Adrenal gland (tissue), 5 donors: ENCODE measurements around the gene ID1.

Experiments used
- CTCF ChIP-seq, 6 experiments: fragments of 450-650 bp in 4 of 6; fragments of 200-600 bp in 2 of 6; sonication (generic) in 1 of 6; IDR thresholded peaks; 1 replicate in 5 of 6; 2 replicates in 1 of 6; pipeline versions ENCODE4 v1.5.1 to v1.8.0; 2016 to 2021; ENCODE audit warnings: antibody characterized with exemption in 6 of 6, mild to moderate bottlenecking in 2 of 6, moderate library complexity in 1 of 6
- POLR2A ChIP-seq, 2 donors: fragments of 450-650 bp; IDR thresholded peaks; one replicate each; pipeline ENCODE4 v1.6.1; 2017; ENCODE audit warnings: antibody characterized with exemption in 2 of 2, mild to moderate bottlenecking in 2 of 2, moderate library complexity in 1 of 2
- donor health status: DM: no; HTN: no; CAD: no.

GRCh38 chr20:31637660-31638059 is 32.6 kb downstream of the ID1 start, which contains the start of gene COX4I2:
- TF ChIP-seq POLR2A (IDR thresholded peaks at IDR 0.05) (no peak), CTCF (IDR thresholded peaks at IDR 0.05) (no peak)
